Measurements from ENCODE around the gene PDGFA. TPM values are rescaled to one million over a fixed set of nuclear protein-coding genes. Genes with fewer than 3 reads are reported as not detected.

PDGFA gene
- total RNA-seq, 2 donors from 2014 or later, result 175 to 219 TPM

GRCh38 chr7:560966-561630 lies 41.5 kb upstream of the PDGFA start:
- Histone ChIP-seq H3K9me3 (no peaks in the 10 kb centered on the region), H3K4me1 (ENCODE audit: control insufficient read depth in 1 of 2, low read depth in 2 of 2) (peaks cover 3 to 36% of the 10 kb centered on the region in 2 donors), H3K36me3 (no peaks in the 10 kb centered on the region), H3K27me3 (replicated peaks; ENCODE audit: insufficient read depth) (no peaks in the 10 kb centered on the region), H3K4me3 (no peak overlapping the region), H3K27ac (no peak overlapping the region)
- ATAC-seq (ENCODE audit: insufficient number of reproducible peaks, low FRiP score, low read depth) (no peak), DNase-seq (ENCODE audit: low spot score) (no peak)
- no peak for TF ChIP-seq CTCF (IDR thresholded peaks at IDR 0.05)

DNA sequence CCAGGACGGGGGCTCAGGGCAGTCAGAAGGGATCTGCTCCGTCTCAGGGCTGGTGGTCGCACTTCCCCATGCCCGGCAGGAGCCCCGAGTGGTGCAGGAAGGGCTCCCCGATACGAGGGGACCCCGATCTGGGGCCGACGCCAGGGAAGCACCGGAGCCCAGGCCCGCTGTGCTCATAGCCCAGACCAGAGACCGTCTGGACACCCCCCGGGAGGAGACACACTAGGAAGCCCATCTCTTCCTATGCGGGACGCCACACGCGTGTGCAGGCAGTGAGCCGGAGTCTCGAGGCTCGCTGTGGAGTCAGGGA lies 39.7 kb upstream of the PDGFA start:
- DNase-seq (ENCODE audit: low spot score) (no peak), ATAC-seq (ENCODE audit: insufficient number of reproducible peaks, low FRiP score, low read depth) (no peak)
- Histone ChIP-seq H3K4me3 (no peak overlapping the region), H3K36me3 (no peaks in the 10 kb centered on the region), H3K9me3 (no peaks in the 10 kb centered on the region), H3K4me1 (ENCODE audit: control insufficient read depth in 1 of 2, low read depth in 2 of 2) (peaks cover 0 to 29% of the 10 kb centered on the region in 2 donors), H3K27ac (peak overlapping the region in 1 of 2 donors; percentile 9), H3K27me3 (replicated peaks; ENCODE audit: insufficient read depth) (no peaks in the 10 kb centered on the region)
- TF ChIP-seq CTCF (IDR thresholded peaks at IDR 0.05), result no peak

GRCh38 chr7:557558-557881 lies 37.9 kb upstream of the PDGFA start:
- H3K4me1 ChIP-seq (ENCODE audit: control insufficient read depth in 1 of 2, low read depth in 2 of 2), result peaks cover 0 to 21% of the 10 kb centered on the region in 2 donors
- H3K27ac ChIP-seq, result peak overlapping the region; percentile 77 to 79
- DNase-seq (ENCODE audit: low spot score), result no peak
- H3K27me3 ChIP-seq (replicated peaks; ENCODE audit: insufficient read depth), result no peaks in the 10 kb centered on the region
- ATAC-seq (ENCODE audit: insufficient number of reproducible peaks, low FRiP score, low read depth), result peak; percentile 78
- H3K9me3 ChIP-seq, result no peaks in the 10 kb centered on the region
- H3K36me3 ChIP-seq, result no peaks in the 10 kb centered on the region
- no peak for TF ChIP-seq CTCF (IDR thresholded peaks at IDR 0.05)
- peak overlapping the region; percentile 49 for H3K4me3 ChIP-seq

DNA sequence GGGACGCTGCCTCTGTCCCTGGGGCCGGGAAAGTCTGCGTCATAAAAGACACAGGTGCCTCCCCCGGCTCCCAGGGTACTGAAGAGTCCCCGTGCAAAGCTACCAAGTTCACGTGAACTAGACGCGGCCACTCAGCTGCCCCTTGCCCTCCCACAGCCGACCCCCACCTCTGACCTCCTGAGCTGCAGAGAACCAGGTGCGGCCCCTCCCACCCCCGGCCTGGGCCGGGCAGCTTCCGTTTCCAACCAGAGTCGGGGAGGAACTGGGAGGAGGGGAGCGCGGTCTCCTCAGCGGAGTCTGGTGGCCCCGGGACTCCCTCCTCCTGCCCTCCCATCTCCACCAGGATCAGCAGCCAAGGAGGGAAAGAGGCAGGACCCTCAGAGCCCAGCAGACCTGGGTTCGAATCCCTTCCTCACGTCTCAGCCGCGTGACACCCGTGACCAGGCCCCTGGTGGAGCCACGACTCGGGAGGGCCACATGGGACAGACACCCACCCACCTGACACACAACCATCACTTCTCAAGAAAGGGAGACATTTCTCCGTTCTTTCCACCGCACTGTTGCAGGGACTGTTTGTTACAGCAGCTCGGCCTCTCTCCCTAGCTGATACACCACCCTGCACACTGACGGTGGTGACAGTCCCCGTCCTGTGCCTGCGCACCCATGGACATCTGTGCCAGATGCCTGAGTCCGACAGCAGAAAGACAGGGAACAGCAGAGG lies 37.4 kb upstream of the PDGFA start:
- no peak for DNase-seq (ENCODE audit: low spot score)
- Histone ChIP-seq H3K4me3 (no peak overlapping the region), H3K4me1 (ENCODE audit: control insufficient read depth in 1 of 2, low read depth in 2 of 2) (peaks cover 0 to 21% of the 10 kb centered on the region in 2 donors), H3K27me3 (replicated peaks; ENCODE audit: insufficient read depth) (no peaks in the 10 kb centered on the region), H3K36me3 (no peaks in the 10 kb centered on the region), H3K27ac (peak overlapping the region; percentile 77 to 79), H3K9me3 (no peaks in the 10 kb centered on the region)
- TF ChIP-seq CTCF (IDR thresholded peaks at IDR 0.05), result no peak
- no peak for ATAC-seq (ENCODE audit: insufficient number of reproducible peaks, low FRiP score, low read depth)

GRCh38 chr7:556291-556826 lies 36.7 kb upstream of the PDGFA start:
- ATAC-seq (ENCODE audit: insufficient number of reproducible peaks, low FRiP score, low read depth) (no peak), DNase-seq (ENCODE audit: low spot score) (no peak)
- no peak for TF ChIP-seq CTCF (IDR thresholded peaks at IDR 0.05)
- Histone ChIP-seq H3K27ac (peak overlapping the region in 1 of 2 donors; percentile 77), H3K27me3 (replicated peaks; ENCODE audit: insufficient read depth) (no peaks in the 10 kb centered on the region), H3K9me3 (no peaks in the 10 kb centered on the region), H3K36me3 (no peaks in the 10 kb centered on the region), H3K4me3 (no peak overlapping the region), H3K4me1 (ENCODE audit: control insufficient read depth in 1 of 2, low read depth in 2 of 2) (peaks cover 0 to 21% of the 10 kb centered on the region in 2 donors)
